ENCODE results near the gene DYNC1I1. TPM values are rescaled to one million over a fixed set of nuclear protein-coding genes. Genes with fewer than 3 reads are reported as not detected.
"Not testable (repeated sequence)": the region's sequence is repeated elsewhere in the genome, so short reads cannot be mapped to it uniquely, and the experiment has no call there.

The DYNC1I1 gene
- total RNA-seq, 2 experiments from 2014 or later = not detected

DNA sequence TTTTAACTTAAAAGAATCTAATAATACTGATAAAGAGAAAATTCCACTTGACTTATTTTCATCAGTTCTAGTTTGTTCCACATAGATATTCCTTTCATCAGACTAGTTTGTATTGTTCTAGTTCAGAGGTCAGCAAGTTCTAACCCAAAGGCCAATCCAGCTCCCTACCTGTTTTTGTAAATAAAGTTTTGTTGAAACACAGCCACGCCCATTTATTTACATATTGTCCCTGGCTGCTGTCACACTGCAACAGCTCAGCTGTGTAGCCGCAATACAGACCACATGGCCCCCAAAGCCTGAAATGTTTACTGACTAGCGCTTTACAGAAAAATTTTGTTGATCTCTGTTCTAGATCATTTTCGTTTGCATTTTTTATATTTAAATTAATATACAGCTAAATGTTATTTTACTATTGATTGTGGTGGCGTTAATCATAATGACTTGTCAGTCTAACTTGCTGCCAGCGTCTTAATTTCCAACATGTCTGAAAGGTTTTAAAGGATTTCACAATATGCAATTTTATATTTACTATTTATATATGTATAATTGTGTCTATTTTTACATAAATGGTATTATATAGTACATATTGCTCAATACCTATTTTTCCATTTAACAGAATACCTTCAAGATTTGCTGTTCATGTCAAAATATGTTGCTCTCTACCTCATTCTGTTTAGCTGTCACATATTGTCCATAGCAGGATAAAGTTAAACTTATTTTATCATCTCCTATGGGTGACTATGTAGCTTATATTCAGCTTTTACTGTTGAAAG, 159.3 kb downstream of the DYNC1I1 start:
- H3K27ac Mint-ChIP-seq = no peak overlapping the region
- no peaks in the 10 kb centered on the region for H3K36me3 Mint-ChIP-seq (ENCODE audit: low read depth)
- no peak for ATAC-seq
- TF ChIP-seq, protein P1, sequence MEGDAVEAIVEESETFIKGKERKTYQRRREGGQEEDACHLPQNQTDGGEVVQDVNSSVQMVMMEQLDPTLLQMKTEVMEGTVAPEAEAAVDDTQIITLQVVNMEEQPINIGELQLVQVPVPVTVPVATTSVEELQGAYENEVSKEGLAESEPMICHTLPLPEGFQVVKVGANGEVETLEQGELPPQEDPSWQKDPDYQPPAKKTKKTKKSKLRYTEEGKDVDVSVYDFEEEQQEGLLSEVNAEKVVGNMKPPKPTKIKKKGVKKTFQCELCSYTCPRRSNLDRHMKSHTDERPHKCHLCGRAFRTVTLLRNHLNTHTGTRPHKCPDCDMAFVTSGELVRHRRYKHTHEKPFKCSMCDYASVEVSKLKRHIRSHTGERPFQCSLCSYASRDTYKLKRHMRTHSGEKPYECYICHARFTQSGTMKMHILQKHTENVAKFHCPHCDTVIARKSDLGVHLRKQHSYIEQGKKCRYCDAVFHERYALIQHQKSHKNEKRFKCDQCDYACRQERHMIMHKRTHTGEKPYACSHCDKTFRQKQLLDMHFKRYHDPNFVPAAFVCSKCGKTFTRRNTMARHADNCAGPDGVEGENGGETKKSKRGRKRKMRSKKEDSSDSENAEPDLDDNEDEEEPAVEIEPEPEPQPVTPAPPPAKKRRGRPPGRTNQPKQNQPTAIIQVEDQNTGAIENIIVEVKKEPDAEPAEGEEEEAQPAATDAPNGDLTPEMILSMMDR (IDR thresholded peaks at IDR 0.05) = no peak
- CTCF ChIA-PET = interaction anchor here (1.6 to 1.7 kb wide), 2 partner anchors 8 to 16 kb away, joined by 3 to 4 read pairs; no protein-coding TSS in a partner anchor
- no peaks in the 10 kb centered on the region for H3K4me1 Mint-ChIP-seq (ENCODE audit: low read depth)
- no peak for DNase-seq
- intact Hi-C loops (cut with micrococcal nuclease) = no loop called here
- H3K9me3 Mint-ChIP-seq = no peaks in the 10 kb centered on the region
- H3K27me3 Mint-ChIP-seq = peaks cover 7% of the 10 kb centered on the region
- POLR2A ChIA-PET = no interaction called here
- no peak overlapping the region for H3K4me3 Mint-ChIP-seq

DNA sequence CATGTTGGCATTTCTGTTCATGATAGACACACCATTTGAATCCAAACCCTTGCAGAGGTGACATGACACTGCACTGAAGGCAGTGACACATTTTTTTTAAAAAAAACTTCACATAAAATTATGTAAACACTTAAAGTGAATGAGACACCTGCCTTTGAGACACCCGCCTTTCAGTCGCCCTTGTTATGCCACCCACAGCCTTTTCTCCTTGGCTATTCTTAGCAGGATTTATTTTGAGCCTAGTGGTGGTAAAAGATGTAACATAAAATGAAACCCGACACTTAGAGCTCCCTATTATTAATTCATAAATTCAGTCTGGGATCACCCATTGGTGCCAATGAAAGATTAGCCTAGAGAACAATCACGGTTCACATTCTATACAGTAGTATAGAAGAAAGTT, 161.3 kb downstream of the DYNC1I1 start:
- ChIA-PET CTCF (interaction anchor here (1.5 to 1.6 kb wide), 2 partner anchors 10 to 18 kb away, joined by 3 to 5 read pairs; no protein-coding TSS in a partner anchor), POLR2A (no interaction called here)
- no peak overlapping the region for H3K4me3 Mint-ChIP-seq
- ATAC-seq (no peak), DNase-seq (no peak)
- H3K27ac Mint-ChIP-seq = no peak overlapping the region
- H3K9me3 Mint-ChIP-seq = no peaks in the 10 kb centered on the region
- TF ChIP-seq, protein P1 (IDR thresholded peaks at IDR 0.05) = no peak
- H3K36me3 Mint-ChIP-seq (ENCODE audit: low read depth) = no peaks in the 10 kb centered on the region
- intact Hi-C loops (cut with micrococcal nuclease) = no loop called here
- peaks cover 1% of the 10 kb centered on the region for H3K27me3 Mint-ChIP-seq
- H3K4me1 Mint-ChIP-seq (ENCODE audit: low read depth) = no peaks in the 10 kb centered on the region

DNA sequence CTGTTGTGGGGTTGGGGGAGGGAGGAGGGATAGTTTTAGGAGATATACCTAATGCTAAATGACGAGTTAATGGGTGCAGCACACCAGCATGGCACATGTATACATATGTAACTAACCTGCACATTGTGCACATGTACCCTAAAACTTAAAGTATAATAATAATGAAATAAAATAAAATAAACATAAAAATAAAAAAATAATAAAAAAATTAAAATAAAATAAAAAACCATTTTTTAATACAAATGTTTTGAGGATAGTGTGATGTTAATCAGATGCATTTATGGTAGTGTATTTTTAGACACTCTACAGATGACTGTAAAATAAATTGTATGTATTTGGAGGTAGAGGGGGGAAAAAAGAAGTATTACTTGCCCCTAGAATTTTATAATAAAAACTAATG, 172.5 kb downstream of the DYNC1I1 start:
- ATAC-seq; CTCF ChIA-PET; intact Hi-C loops (cut with micrococcal nuclease); H3K9me3 Mint-ChIP-seq; H3K27me3 Mint-ChIP-seq; DNase-seq; H3K36me3 Mint-ChIP-seq (ENCODE audit: low read depth); H3K4me1 Mint-ChIP-seq (ENCODE audit: low read depth); H3K4me3 Mint-ChIP-seq; POLR2A ChIA-PET; H3K27ac Mint-ChIP-seq: not testable (repeated sequence)

DNA sequence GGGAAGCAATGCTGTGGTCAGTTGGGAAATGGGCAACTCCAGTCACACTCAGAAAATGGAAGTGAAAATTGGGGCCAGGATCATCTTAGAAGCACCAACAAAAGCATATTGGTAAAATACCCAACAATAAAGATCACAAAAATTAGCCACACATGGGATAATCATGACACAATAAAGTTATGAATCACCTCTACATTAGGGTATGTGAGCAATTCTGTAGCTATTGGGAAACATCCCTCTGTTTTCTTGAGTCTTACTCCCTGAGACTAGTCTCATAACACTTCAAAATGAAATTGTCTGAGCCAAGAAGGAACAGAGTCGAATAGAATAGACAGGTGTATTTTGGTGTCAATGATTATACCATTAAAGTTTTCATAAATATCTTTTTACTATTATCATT, 178.3 kb downstream of the DYNC1I1 start:
- H3K9me3 Mint-ChIP-seq = no peaks in the 10 kb centered on the region
- ChIA-PET POLR2A (interaction anchor here (0.7 kb wide), 1 partner anchor 1879 kb away, joined by 3 read pairs; no protein-coding TSS in a partner anchor), CTCF (no interaction called here)
- no peak overlapping the region for H3K27ac Mint-ChIP-seq
- DNase-seq (no peak), ATAC-seq (no peak)
- no peaks in the 10 kb centered on the region for H3K36me3 Mint-ChIP-seq (ENCODE audit: low read depth)
- TF ChIP-seq, protein P1 (IDR thresholded peaks at IDR 0.05) = no peak
- intact Hi-C loops (cut with micrococcal nuclease) = no loop called here
- no peak overlapping the region for H3K4me3 Mint-ChIP-seq
- no peaks in the 10 kb centered on the region for H3K4me1 Mint-ChIP-seq (ENCODE audit: low read depth)
- peaks cover 7% of the 10 kb centered on the region for H3K27me3 Mint-ChIP-seq

DNA sequence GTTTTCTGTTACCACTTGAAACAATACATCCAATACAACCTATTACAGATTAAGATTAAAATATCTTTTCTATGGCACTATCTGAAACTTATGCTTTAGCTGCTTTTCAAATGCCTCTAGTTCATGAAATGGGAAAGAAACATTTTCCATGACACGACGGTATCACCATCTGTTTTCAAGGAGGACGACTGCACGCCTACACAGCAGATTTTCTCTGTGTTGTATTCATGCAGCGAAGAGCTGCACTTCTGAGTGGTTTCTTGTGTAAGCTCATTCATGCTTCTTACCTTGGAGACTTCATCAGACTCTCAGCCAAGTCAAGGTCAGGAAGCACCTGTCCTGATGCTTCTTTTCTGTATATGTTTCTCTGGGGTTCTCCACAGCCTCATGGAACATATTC, 179.2 kb downstream of the DYNC1I1 start:
- H3K27ac Mint-ChIP-seq = no peak overlapping the region
- ATAC-seq (no peak), DNase-seq (no peak)
- POLR2A ChIA-PET = interaction anchor here (0.7 kb wide), 1 partner anchor 1878 kb away, joined by 3 read pairs; no protein-coding TSS in a partner anchor
- no peak overlapping the region for H3K4me3 Mint-ChIP-seq
- TF ChIP-seq, protein P1 (IDR thresholded peaks at IDR 0.05) = no peak
- intact Hi-C loops (cut with micrococcal nuclease) = no loop called here
- no peaks in the 10 kb centered on the region for H3K9me3 Mint-ChIP-seq
- peaks cover 7% of the 10 kb centered on the region for H3K27me3 Mint-ChIP-seq
- H3K4me1 Mint-ChIP-seq (ENCODE audit: low read depth) = no peaks in the 10 kb centered on the region
- CTCF ChIA-PET = no interaction called here
- no peaks in the 10 kb centered on the region for H3K36me3 Mint-ChIP-seq (ENCODE audit: low read depth)
